Hepatocyte (in vitro differentiated cells): ENCODE measurements around the gene BORCS5.

ENCODE experiments used
- EZH2 ChIP-seq: fragments of 200-600 bp; sonication (generic); IDR thresholded peaks from 2 replicates; pipeline ENCODE4 v1.6.1; 2016; ENCODE audit warnings: antibody characterized with exemption, mild to moderate bottlenecking, borderline replicate concordance
- EZH2phosphoT487 ChIP-seq: fragments of 200-600 bp; sonication (generic); IDR thresholded peaks from one replicate; pipeline ENCODE4 v1.6.1; 2018; ENCODE audit warnings: antibody characterized with exemption, mild to moderate bottlenecking, low read depth, moderate library complexity; ENCODE audit not compliant: unreplicated experiment, severe bottlenecking
- TF ChIP-seq, protein P1 (sequence below): fragments of 200-600 bp; sonication (generic); IDR thresholded peaks from 2 replicates; pipeline ENCODE4 v1.5.1; 2016; ENCODE audit warnings: antibody characterized with exemption, mild to moderate bottlenecking; ENCODE audit not compliant: poor library complexity

- TF ChIP-seq, protein P1, sequence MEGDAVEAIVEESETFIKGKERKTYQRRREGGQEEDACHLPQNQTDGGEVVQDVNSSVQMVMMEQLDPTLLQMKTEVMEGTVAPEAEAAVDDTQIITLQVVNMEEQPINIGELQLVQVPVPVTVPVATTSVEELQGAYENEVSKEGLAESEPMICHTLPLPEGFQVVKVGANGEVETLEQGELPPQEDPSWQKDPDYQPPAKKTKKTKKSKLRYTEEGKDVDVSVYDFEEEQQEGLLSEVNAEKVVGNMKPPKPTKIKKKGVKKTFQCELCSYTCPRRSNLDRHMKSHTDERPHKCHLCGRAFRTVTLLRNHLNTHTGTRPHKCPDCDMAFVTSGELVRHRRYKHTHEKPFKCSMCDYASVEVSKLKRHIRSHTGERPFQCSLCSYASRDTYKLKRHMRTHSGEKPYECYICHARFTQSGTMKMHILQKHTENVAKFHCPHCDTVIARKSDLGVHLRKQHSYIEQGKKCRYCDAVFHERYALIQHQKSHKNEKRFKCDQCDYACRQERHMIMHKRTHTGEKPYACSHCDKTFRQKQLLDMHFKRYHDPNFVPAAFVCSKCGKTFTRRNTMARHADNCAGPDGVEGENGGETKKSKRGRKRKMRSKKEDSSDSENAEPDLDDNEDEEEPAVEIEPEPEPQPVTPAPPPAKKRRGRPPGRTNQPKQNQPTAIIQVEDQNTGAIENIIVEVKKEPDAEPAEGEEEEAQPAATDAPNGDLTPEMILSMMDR, result no peak
- no peak for TF ChIP-seq EZH2
- no peak for TF ChIP-seq EZH2phosphoT487
Observed at GRCh38 chr12:12425616-12426015, 68.7 kb downstream of the BORCS5 start.
